DMS 273 treated with DMSO at 0.1 percent for 48 hours (cell line): ENCODE results near the gene CCDC92B.
A peak's percentile ranks its signal among the peaks of the same experiment; 100 is the strongest.

Experiments used
- DNase-seq: peaks from one replicate; lab custom pipeline; 2025; lab: John Stamatoyannopoulos, UW

Gene CCDC92B

DNA sequence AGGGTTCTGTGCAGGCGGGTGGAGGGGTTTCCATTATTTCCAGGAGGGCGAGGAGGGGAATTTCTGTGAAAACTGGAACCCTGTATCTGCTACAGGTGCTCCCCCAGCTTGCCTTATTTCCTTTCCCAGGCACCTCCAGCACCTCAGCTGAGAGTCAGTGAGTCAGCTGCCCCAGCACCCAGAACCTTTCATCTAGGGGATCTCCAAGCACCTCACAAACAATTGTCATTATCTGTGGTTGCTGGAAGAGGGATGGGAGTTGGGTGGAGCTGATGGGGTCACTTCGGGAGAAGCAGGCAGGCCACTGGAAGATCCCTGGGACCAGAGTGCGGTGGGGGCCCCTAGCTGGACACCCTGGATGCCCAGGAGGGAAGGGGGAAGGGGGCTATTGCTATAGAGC, 27.8 kb downstream of the CCDC92B start:
- no peak for DNase-seq

GRCh38 chr17:2719861-2720260, 29.6 kb downstream of the CCDC92B start:
- no peak for DNase-seq

- no peak for DNase-seq
Observed at GRCh38 chr17:2718150-2718938, 31.1 kb downstream of the CCDC92B start.

- DNase-seq, result no peak
Observed at GRCh38 chr17:2716649-2717048, 32.8 kb downstream of the CCDC92B start.

DNA sequence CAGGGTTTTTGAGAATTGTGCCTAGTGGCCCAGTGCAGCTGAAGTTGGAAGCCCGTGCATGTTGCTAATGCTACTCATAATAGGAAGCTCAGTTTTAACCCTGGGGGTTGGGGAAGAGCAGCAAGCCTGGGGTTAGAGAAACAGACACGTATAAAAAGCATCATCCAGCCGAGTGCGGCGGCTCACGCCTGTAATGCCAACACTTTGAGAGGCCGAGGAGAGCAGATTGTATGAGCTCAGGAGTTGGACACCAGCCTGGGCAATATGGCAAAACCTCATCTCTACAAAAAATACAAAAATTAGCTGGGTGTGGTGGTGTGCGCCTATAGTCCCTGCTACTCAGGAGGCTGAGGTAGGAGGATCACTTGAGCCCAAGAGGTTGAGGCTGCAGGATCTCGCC, 35.6 kb downstream of the CCDC92B start:
- no peak for DNase-seq

DNA sequence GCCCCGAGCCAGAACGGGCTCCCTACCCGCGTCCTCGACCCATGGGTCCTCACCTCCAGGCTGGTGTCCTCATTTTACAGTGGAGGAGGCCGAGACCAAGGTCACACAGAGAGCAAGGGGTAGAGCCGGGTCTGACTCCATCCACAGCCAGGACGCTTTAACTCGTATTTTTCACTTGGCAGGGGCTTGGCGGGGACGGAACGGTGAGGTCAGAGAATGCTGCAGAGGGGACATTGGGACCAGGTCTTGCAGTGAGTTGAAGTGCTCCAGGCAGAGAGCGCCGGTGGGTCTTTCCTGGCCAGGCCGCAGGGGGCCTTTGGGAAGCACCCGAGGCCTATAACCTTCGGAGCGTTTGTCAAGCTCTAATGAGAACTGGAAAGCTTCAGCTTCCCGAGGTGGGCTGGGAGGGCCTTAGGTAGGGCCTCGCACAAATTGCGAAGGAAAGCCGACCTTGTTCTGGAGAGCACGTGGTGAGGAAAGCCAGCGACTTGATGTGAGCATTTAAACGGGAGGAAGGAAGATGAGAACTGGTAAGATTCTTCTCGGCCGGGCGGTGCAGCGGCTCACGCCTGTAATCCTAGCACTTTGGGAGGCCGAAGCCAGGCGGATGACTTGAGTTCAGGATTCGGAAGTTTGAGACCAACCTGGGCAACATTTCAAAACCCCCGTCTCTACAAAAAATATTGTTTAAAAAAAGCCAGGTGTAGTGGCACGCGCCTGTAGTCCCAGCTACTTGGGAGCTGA, 37.0 kb downstream of the CCDC92B start:
- no peak for DNase-seq

- DNase-seq, result peak; percentile 43
Observed at GRCh38 chr17:2711608-2712299, 37.7 kb downstream of the CCDC92B start, which contains the start of gene CLUH. CLUH (minus strand) TSS chr17:2711764; CDS start chr17:2711661, 103 bp downstream.

DNA sequence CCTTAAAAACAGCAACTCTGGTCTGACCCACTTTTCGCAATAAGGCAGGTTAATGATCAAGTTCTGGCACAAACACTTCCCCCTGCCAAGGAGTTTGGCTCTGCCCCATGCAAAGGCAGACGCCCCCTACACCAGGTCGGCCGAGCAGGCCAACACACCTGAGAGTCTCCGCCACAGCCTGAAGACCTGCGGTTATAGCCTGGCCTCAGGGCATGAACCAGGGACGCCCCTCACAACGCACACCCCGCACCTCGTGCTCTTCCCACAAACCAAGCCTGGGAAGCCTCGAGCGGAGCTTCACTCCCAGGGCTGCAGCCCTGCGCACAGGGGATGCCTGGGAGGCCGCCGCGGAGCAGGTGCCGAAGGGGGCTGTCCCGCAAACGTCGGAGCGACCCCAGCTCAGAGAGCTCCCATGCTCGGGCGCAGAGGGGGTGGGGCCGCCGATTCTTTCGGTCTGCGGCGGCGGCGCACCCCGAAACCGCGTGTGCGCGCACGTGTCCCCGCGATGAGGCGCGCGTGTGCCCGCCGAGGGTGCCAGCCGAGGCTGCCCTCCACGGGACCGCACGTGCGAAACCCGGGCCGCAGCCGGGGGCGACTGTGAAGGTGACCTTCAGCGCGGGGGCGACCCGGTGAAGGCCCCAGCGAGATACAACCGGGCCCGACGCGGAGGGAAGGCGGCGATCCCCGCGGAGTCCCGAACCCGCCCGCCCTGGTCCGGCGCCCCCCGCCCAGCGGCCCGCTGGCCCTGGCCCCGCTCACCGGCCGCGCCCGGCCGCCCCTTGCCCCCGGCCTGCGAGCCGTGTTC, 38.4 kb downstream of the CCDC92B start:
- no peak for DNase-seq

GRCh38 chr17:2710071-2710802, 39.2 kb downstream of the CCDC92B start:
- DNase-seq, result no peak

DNA sequence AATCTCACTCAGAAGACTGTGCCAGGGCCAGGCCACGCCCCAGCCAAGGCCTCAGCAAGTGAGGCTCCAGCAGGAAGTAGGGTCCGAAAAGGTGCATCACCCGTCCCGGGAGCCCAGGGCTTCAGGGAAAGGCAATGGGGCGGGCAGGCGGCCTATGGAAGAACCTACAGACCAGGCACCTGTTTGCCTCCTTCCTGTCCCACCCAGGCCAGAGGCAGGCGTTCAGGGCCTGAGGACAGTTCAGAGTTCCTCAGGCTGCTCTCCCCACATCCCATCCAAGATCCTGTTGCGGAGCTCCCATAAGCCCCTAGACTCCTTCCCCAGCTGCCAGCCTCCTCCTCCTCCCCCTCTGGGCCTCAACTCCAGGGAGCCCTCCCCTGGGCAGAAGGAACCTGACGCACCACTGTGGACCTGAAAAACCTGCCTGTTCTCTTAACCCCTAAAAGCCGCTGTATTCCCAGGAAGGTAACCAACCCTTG, 40.2 kb downstream of the CCDC92B start:
- DNase-seq, result no peak

DNA sequence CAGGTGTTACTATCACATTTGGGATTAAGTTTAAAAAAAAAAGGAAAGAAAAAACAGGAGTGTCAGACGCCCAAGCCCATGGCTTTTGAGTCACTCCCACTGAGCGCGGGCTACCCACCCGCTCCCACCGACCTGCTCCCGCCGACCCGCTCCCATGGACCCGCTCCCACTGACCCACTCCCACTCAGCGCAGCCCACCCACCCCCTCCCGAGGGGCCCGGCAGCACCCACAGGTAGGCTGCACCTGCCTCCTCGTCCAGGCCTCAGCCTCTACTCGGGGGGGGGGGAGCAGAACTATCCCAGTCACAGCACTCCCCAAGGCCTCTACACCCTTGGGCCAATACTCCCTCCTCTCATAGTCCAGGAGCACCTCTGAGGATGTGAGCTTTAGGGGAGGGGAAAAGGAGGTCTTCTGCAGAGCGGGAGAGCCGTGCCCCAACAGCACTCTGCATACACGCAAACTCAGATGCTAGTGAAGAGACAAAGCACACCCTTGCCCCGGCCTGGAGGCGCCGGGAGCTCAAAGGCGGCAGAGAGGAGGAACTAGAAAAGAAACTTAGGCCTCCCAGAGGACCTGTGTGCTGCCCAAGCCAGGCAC, 40.8 kb downstream of the CCDC92B start:
- DNase-seq, result no peak

- no peak for DNase-seq
Observed at GRCh38 chr17:2707721-2708584, 41.5 kb downstream of the CCDC92B start.

DNA sequence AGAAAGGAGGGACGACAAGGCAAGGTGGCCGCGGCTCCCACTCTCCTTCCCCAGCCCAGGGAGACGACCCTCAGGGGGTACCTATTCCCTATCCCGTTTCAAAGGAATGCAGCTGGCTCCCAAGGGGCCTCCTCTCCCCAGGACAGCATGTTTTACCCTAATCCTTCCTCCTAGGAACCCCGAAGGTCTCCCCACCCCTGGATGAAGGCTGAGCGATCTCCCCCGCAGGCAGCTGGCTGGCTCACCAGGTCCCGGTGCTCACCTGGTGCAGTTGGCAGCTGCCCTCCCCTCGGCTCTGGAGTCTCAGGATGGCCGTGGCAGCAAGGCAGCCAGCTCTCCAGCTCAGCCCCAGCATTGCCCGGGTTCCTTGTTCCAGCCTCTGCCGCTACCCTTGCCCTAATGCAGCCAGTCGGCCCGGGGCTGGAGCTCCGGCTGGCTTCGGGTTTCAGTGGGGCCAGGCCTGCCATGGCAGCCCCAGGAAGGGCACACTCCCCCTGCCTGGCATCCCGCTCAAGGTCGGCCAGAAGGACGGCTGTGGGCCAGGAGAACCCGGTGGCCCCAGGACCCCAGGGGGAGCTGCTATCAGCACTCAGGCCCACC, 42.4 kb downstream of the CCDC92B start:
- no peak for DNase-seq

GRCh38 chr17:2705888-2706795, 43.3 kb downstream of the CCDC92B start:
- DNase-seq, result no peak

GRCh38 chr17:2705263-2705662, 44.2 kb downstream of the CCDC92B start:
- DNase-seq, result no peak

- no peak for DNase-seq
Observed at GRCh38 chr17:2704890-2705248, 44.6 kb downstream of the CCDC92B start.

GRCh38 chr17:2704031-2704889, 45.2 kb downstream of the CCDC92B start:
- no peak for DNase-seq
